Lung microvascular endothelial cell (primary cell): ENCODE results near the gene KIAA1671. TPM values are rescaled to one million over a fixed set of nuclear protein-coding genes. Genes with fewer than 3 reads are reported as not detected.

ENCODE experiments used
- DNase-seq, 2 donors: peaks; one replicate each; pipeline versions ENCODE4 v3.0.0 to v3.0.0-alpha.2; 2010; ENCODE audit warnings: low read depth in 2 of 2
- total RNA-seq: library from RNA; depleted of rRNA; stranded (reverse); fragments of >200 nt; gene quantifications from 2 replicates; pipeline ENCODE4 v1.2.1, GENCODE V29; 2014

Gene KIAA1671
- total RNA-seq, 1 donor from 2014 or later = 29.6 TPM

DNA sequence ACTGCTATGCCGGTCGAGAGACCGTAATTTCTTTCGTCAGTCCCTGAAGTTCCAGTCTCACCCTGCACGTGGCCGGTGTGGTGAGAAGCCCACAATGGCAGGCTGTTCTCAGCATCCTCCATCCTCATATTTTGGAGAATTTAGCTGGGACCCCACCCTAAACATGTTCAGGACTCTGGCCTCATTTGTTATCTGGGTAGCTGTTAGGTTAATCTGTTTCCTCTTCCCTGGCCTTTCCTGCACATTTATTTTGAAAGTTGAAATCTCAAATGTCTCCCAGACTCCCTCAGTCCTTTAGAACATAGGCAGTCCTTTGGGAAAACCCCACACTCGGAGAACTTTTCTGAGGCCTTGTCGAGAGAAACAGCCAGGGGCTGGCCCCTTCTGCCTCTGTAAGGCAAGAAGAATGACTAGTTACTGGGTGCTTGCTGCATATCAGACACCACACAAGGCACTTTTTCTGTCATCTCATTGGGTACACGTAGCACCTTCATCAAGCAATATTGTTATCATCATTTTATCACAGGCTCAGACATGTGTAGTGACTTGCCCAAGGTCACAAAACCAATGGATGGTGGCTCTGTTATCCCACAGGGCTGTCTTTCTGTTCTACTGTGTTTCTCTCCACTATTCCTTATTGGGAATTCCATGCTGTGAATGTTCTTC lies 137.8 kb downstream of the KIAA1671 start:
- peak in 1 of 2 donors; percentile 51 for DNase-seq

DNA sequence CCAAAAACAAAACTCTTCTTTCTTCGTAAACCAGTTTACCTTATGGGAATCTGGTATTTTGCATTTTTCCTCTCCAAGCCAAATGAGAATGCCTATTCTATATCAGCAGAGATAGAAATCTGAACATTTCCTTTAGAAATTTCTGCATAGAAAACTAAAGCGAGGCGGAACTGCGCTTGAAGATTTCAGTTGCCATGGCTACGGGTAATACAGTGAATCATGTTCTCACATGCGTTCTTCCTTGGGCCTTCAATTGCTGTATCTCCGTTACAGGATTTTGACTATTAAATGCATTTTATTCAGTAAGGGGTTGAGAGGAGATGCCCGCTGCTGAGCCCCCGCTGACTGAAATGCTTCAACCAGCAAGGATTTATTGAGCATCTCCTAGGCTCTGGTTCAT lies 138.9 kb downstream of the KIAA1671 start:
- no peak for DNase-seq

DNA sequence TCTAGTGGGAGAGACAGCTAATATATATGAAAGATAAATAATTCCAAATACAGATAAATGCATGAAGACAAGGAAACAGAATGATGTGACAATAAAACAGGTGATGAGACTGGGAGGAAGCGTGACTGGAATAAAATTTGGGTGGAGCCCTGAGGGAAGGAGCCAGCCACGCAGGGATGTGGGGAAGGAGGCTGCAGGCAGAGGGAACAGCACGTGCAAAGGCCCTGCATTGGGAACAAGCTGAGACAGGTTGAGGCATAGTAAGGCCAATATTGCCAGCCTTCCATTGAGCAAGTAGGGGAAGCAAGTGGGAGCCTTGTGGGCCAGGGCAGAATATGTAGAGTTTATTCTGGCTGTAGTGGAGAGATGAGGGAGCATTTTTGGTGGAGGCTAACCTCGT lies 139.6 kb downstream of the KIAA1671 start:
- no peak for DNase-seq

DNA sequence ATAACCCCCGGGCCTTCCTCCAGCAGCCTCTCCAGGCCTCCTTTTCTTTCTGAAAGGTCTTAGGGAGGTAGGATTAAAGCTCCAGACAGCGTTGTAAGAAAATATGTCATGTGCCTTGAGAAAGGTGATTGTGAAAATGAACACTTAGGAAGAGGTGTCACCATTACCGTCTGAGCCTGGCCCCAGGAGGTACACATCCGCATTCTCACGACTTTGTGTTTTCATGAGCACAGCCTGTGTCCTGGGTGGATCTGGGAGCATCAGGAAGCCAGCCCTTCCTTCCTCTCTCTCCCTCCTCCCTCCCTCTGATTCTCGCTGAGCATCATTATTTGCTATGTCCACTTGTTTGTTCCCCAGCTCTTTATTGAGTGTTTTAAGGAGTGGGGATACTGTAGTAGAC lies 142.1 kb downstream of the KIAA1671 start:
- peak; percentile 29 to 49 for DNase-seq

DNA sequence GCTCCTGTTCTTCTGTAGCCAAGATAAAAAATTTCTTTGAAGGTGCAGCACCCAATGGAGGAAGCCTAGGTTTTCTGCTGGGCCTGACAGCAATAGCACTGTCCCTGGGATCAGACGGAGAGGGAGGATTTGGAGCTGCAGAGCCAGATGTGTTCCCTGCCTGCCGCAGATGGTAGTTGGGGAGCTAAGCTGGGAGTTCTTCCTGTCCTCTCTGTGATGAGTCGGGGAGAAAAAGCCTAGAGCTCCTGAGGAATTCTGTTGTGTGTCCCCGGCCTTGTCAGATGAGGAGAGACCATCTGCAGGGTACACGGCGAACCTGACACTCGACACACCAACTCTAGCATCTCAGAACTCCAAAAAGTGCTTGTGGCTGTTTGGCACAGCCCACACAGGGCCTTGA lies 143.4 kb downstream of the KIAA1671 start:
- DNase-seq = no peak

DNA sequence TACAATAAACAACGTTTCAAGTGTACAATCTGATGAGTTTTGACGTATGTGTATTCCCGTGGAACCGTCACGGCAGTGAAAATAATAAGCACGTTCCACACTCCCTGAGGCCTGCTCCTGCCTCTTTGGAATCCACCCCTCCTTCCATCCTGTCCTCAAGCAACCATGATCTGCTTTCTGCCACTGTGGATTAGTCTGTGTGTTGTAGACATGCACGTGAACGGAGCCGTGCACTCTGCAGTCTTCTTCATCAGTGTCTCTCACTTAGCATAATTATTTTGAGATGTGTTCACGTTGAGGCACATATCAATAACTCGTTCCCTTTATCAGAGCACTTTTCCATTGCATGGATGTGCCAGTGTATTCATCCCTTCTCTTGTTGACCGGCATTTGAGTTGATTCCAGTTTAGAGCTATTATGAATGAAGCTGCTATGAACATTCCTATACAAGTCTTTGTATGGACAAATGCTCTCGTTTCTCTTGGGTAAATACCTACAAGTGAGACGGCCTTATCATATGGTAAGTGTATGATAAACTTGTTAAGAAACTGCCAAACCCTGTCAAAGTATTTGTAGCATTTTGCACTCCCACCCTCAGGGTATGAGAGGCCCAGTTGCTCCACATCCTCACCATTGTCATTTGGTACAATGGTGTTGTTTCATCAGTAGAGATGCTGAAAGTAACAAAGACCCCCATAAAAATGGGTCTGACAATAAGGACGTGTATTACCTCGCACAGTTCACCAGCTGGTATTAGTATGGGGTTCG lies 144.3 kb downstream of the KIAA1671 start:
- no peak for DNase-seq

DNA sequence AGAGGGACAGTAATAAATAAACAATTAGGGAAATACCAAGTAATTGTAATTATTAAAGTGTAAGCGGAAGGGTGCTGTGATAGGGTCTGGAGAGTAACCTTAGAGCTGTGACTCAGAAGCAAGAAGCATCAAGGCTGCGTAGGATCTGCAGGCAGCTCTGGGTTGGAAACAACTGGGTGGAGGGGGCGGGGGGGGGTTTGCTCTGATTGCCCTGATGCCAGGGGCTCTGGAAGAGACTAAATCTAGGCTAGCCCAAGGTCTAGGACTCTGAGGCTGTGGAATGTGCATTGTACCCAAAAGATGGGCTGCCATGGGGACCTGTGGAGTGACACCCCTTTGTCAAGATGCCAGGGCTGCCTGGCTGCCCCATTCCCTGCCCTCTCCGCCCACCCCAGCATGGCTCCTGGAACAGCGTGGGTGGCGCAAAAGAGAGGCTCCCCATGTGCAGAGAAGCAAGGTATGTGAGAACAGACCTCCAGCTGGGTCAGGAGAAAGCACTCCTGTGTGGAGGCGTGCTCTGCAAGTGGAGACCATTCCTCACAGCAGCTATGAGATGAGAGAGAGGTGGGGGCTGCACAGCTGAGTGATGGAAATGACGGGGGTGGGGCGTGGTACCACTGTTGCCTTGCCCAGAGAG lies 146.0 kb downstream of the KIAA1671 start:
- no peak for DNase-seq

DNA sequence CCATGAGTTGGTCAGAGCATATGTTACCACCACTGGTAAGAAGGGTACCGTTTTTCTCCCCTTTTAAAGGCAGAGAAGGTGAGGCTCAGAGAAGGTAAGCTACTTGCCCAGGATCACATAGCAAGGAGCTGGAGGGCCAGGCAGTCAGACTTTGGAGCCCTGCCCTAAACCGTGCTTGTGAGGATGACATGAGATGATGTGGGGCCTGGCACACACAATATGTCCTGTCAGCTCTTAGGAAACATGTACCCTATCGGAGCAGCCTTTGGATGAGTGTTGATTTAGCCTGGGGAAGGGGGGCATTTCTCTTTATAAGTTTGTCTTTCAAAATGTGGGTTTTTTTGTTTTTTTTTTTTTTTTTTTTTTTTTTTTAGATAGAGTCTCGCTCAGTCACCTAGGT lies 146.7 kb downstream of the KIAA1671 start:
- no peak for DNase-seq

DNA sequence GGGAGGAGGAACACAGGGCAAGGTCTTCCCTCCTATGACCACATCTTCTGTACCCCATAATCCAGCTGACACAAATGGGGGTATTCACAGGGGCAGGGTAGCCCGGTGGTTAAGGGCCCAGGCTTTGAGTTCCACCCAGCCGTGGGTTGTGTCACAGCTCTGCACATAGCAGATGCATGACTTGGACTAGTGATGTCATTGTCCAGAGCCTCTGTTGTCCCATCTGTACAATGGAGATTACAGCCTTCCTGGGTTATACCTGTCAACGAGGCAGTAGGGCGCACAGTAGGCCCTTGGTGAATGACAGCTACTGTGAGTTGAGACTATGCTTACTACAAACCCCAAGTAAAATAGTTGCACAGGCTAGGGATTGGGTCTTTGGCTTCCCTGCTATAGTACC lies 147.9 kb downstream of the KIAA1671 start:
- DNase-seq = no peak

DNA sequence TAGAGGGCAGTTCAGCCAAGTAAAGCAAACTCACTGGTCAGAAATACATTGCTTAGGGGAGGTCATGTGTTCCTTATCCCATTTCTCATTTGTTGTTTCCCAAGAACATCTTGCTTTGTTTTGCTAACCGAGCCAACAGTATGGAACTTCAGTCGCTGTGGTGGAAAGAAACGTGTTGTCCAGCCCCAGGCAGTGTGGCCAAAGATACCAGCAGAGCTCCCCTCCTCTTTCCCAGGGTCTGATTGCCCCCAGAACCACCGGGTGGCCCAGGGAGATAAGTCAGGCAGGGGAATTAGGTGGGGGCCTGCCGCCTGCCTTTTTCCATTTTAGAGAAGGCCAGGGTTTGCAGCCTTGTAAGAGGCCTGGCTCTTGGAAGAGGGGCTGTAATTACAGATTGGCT lies 148.4 kb downstream of the KIAA1671 start:
- peak in 1 of 2 donors; percentile 42 for DNase-seq

DNA sequence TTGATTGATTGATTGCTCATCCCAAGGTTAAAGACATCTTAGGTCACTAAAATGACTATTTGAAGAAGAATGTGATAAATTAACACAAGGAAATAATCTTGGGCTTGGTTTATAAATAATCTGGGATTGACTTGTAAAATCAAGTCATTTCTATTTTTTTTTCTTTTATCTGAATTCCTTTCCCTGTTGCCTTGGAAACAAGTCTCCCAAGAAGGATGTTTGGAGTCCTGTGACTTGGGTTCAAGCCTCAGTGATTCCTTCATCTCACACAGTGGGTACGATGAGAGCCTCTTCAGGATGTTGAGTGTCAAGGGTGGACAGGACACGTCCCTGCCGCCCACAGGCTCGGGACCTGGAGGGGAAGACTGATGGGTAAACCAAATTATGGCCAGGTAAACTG lies 149.0 kb downstream of the KIAA1671 start:
- no peak for DNase-seq

DNA sequence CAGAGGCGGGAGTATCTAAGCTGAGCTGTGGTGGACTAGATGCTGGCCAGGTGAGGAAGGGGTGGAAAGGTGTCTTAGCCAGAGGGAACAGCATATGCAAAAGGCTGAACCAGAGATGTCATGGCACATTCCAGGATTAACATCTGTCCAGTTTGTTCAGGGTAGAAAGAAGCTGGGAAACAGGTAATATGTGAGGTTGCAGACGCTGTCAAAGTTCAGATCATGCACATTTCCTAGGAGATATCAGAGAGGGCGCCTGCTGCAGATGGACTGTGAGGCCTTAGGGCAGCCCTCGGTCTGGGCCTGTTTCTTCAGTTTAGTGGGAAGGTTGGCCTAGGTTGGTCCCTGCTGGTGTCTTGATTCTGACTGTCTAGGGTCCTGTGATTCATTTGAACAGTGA lies 149.5 kb downstream of the KIAA1671 start:
- DNase-seq = no peak

DNA sequence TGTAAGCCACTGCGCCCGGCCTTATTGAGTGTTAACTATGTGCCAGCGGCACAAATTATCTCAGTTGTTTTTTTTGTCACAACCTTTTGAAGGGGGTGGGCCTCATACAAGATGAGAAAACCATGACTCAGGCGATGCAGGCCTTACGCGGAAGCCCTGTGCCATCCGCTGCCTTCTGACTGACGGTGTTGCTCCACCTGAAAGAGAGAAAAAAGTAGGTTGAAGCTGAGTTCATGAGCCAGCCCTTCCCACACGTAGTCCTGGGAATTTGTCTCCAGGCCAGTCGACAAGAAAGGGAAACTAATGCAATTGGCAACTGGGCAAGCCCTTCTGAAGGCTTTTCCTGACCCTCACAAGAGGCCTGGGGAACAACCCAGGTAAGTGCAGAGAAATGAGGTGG lies 150.2 kb downstream of the KIAA1671 start:
- DNase-seq = no peak

DNA sequence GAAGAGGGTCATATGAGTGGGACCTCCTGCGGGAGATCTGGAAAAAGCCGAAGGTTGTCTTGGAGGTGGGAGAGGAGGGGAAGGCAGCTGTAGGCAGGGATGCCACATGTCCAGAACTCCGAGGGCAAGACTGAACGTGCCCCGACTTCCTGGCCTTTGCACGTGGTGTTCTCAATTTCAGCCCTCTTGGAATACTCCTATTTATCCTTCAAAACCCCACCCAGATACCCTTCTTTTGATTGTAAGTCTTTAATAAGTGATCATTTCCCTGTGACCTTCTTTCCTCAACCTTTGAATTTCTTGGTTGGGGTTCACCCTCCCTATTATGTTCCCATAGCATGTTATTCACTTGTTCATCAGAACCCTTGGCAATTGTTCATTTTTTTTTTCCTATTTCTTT lies 151.9 kb downstream of the KIAA1671 start:
- DNase-seq = no peak

DNA sequence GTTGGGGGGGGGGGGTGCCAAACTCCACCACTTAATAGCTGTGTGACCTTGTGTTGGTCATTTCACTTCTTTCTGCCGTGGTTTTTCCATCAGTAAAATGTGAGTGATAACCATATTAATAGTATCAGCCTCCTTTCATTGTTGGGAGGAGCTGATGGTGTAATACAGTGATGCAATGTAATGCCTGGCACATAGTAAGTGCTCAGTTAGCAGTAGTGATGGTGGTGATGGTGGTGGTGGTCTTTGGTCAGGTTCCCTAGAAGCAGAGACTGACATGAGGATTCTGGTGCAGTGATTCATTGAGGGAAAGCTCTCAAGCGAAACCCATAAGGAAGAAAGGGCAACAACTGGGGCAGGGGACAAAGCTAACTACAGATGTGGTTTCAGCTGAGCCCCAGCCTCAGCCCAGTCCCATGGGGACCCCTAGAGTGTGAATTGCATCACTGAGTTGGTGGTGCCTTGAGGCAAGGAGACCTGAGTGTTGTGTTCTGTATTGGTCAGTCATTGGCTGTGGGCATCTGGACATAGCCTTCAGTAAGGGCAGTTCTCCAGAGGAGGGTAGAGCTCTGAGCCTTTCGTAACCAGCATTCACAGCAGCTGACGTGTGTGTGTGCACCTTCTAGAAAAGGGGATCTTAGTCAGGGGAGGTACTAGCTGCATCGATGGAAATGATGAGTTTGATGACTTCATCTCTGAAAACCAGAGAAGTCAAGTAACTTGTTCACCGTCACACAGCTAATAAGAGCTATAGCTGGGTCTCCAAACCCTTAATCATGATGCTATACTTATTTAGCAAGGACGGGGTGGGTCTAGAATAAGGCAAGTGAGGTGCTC lies 153.5 kb downstream of the KIAA1671 start:
- no peak for DNase-seq

DNA sequence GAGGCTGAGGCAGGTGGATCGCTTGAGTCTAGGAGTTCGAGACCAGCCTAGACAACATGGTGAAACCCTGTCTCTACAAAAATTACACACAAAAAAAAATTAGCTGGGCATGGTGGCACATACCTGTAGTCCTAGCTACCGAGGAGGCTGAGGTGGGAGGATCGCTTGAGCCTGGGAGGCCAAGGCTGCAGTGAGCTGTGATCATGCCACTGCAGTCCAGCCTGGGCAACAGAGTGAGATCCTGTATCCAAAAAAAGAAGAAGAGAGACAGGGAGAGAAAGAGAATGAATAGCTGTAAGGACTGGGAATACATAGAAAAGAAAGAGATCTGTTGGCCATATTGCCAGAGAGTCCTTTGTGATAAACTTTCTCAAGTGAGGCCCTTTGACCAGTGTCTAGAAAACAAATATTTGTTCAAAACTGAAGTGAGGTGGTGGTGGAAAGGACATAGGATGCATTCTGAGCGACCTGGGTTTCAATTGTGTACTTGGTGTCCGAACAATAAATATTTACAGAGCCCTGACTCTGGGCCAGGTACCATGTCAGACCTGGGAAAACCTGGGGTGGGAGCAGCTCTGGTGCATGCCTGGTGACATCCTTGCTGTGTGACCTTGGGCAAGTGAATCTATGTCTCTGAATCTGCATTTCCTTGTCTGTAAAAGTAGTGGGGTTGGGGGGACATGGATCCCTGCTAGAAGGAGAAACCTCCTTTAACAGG lies 157.5 kb downstream of the KIAA1671 start:
- DNase-seq = no peak

DNA sequence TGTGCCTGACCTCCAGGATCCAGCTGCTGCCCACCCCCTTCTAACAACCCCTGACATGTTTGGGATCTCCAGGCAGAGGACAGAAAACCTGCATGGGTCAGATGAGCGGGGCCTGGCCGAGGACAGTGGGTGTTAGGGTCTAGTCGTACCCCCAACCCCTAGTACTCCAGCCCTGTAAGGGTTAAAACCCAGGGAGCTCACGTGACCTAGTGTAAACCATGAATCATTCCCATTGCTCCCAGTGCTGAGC lies 158.0 kb downstream of the KIAA1671 start:
- no peak for DNase-seq

DNA sequence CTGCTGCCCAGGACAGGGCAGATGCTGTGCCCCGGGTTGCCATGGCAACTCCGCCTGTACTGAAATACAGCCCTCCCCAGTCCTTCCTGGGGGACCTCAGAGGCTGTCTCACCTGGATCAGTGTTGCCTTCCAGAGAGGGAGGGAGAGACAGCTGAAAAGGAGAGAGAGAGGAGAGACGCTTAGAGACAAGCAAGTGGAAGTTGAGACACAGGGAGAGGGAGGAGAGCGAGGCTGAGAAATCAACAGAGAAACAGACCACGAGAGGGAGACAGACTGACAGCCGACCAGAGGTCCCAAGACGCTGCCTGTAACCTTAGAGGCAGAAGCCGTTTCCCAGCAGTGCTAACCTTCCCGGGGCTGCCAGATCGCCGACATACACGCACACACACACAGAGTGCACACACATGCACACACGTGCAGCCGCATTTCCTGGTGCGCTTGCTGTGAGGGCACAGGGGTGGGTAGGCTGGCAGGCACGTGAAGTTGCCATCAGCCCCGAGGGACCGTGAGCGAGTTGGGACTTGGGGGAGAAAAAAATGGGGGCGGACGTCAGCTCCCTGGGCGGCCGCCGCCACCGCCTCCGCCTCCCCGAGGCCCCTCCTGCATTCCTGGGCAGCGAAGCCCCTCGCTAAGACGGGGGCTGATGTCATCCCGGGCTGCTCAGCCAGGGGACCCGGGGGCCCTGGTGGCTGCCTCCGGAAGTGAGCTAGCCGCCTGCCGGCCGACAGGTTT lies 158.5 kb downstream of the KIAA1671 start:
- DNase-seq = peak; percentile 91

DNA sequence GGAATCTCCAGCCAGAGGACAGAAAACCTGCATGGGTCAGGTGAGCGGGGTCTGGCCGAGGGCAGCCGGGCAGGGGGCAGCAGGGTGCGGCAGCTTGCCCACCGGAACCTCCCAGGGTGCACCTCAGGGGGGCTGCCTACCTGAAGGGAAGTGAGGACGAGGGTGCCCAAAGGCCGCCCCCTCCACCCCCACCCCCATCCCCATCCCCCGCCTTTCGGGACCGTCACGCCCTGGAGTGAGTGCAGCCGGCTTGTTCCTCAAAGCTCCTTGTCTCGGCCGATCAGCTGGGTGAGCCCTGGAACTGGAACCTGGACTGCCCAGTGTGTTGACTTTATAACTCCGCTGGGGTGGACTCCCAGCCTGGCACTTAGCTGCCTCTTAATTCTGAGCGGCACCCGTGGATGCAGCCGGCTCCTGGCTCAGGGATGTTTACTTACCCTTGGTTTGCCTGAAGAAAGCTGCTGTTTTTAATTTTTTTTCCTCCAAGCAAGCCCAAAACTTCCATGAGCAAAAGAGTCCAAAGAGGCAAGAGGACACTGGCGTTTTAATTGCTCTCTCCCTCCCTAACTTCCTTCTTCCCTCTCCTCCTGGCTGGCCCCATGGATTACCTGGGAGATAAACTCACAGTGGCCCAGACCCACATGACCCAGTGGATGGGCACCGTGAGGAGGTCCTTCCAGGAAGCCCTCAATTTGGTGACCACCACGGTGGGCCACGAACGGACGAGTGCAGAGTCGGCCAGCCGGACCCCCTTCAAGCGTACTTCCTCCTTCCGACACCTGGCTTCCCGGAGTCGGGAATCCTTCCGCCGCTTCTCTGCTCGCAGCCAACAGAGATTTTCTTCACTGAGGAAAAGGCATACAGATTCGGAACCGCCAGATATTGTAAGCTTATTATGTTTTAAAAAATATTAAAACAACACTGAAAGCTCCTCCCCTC lies 159.3 kb downstream of the KIAA1671 start:
- DNase-seq = peak in 1 of 2 donors; percentile 29
